Lower leg skin (tissue), 4 donors: Measurements from ENCODE around the gene E2F3. TPM values are rescaled to one million over a fixed set of nuclear protein-coding genes. Genes with fewer than 3 reads are reported as not detected.

ENCODE experiments used
- DNase-seq, 2 donors: peaks; one replicate each; pipeline ENCODE4 v3.0.0-alpha.2; 2019; ENCODE audit warnings: low spot score in 2 of 2
- H3K4me3 ChIP-seq: fragments of 200-600 bp; sonication (generic); 2 replicates; pipeline ENCODE4 v1.5.1; 2017; ENCODE audit warnings: mild to moderate bottlenecking, low read depth; ENCODE audit not compliant: poor library complexity, severe bottlenecking
- POLR2A ChIP-seq, 2 donors: fragments of 450-650 bp; IDR thresholded peaks; one replicate each; pipeline ENCODE4 v1.6.1; 2016 to 2017; ENCODE audit warnings: antibody characterized with exemption in 2 of 2, mild to moderate bottlenecking in 1 of 2, moderate library complexity in 1 of 2
- WGBS, 2 donors: methylation state at CpG; one replicate each; pipeline ENCODE4 v1.1.5; 2018; 5-methylcytosine and 5-hydroxymethylcytosine counted together
- intact Hi-C: fragments of 100-400 bp; cut with DNase I; formaldehyde crosslinking; loops from one replicate; pipeline ENCODE4 v1.15.0; 2023; ENCODE audit warnings: low total_unique reads
- total RNA-seq, 4 donors: library from RNA; depleted of rRNA; stranded (reverse); fragments of >200 nt; gene quantifications; one replicate each; pipeline ENCODE4 v1.1.0, GENCODE V29; 2016
- TF ChIP-seq, protein P1 (sequence below), 3 donors: fragments of 450-650 bp; IDR thresholded peaks; one replicate each; pipeline ENCODE4 v1.5.1; 2016; ENCODE audit warnings: antibody characterized with exemption in 3 of 3, mild to moderate bottlenecking in 3 of 3, moderate library complexity in 2 of 3

Gene E2F3
- total RNA-seq, 4 donors from 2014 or later = 1.4 to 3.5 (median 2.0) TPM

DNA sequence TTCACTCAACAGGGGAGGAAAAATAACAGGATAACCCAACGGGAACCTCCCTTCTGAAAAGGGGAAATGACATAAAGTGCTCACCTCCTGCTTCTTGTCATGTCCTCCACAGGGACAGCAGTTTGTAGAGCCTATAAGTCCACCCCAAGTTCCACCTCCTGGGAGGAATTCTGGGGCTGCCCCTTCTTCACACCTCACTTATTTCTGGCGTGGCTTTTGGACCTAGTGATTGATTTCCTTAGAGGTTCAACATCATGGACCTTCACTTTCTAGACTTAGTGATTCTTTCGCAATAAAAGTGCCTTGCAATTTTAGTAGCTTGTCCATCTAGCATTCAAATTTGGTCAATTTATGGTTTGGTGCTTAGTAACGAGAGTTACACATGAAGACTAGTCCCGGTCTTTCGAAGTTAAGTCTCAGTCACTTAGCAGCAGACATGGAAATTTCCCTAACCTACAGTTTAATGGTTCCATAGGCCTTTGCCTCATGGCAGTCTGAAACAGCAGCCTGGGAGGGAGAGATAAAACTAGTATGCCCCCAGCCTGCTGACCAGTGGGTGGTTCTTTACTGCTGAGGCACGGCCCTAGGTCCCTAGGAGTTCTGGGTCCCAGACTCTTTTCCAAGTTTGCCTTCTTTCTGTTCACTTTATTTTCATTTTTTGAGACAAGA, 73.3 kb downstream of the E2F3 start:
- intact Hi-C loops = no loop called here
- TF ChIP-seq, protein P1, sequence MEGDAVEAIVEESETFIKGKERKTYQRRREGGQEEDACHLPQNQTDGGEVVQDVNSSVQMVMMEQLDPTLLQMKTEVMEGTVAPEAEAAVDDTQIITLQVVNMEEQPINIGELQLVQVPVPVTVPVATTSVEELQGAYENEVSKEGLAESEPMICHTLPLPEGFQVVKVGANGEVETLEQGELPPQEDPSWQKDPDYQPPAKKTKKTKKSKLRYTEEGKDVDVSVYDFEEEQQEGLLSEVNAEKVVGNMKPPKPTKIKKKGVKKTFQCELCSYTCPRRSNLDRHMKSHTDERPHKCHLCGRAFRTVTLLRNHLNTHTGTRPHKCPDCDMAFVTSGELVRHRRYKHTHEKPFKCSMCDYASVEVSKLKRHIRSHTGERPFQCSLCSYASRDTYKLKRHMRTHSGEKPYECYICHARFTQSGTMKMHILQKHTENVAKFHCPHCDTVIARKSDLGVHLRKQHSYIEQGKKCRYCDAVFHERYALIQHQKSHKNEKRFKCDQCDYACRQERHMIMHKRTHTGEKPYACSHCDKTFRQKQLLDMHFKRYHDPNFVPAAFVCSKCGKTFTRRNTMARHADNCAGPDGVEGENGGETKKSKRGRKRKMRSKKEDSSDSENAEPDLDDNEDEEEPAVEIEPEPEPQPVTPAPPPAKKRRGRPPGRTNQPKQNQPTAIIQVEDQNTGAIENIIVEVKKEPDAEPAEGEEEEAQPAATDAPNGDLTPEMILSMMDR (IDR thresholded peaks at IDR 0.05) = no peak
- no peak for TF ChIP-seq POLR2A (IDR thresholded peaks at IDR 0.05)
- DNase-seq = no peak
- H3K4me3 ChIP-seq = no peak overlapping the region
- WGBS, 2 donors = 91 to 92% methylated on average over 7 of the region's 7 CpGs

DNA sequence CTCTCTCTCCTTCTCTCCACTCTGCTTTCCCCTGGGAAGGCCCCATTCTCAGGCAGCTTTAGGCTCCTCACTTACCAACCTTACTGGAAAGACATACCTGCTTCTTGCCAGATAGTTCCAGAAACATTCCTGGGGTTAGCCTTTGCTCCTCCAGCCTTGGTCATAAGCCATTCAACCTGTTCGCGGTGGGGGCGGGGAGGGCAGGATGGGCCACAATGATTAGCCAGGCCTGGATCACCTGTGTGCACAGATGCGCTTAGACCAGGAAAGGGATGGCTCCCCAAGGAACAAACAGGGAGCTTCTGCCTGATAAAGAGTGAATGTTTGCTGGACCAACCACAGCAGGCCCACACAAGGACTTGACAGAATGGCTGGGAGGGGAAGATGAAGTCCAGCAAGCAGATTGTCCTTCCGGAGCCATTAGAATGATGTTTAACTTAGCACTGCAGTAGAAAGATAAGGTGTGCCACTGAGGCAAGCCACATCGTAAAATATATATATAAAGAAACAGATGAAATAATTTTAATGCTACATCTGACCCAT, 74.9 kb downstream of the E2F3 start:
- no peak for DNase-seq
- TF ChIP-seq, protein P1 (IDR thresholded peaks at IDR 0.05) = no peak
- TF ChIP-seq POLR2A (IDR thresholded peaks at IDR 0.05) = no peak
- 96 to 98% methylated on average over 6 of the region's 6 CpGs for WGBS, 2 donors
- intact Hi-C loops = no loop called here
- no peak overlapping the region for H3K4me3 ChIP-seq

DNA sequence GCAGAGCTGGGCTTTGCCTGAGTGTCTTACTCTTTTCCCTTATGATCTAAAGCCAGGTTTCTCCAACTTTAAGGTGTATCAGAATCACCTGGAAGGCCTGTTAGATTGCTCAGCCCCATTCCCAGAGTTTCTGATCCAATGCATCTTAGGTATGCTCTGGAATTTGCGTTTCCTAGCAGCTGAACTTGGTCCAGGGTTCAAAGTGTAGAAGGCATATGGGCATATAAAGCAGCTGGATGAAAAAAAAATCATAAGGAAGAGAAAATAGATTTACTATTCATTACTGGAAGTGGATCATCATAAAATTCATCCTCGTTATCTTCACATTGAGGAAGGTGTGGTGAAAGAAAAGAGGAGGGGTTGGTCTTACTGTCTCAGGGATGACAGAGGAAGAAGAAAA, 75.8 kb downstream of the E2F3 start:
- no peak for DNase-seq
- no peak for TF ChIP-seq POLR2A (IDR thresholded peaks at IDR 0.05)
- TF ChIP-seq, protein P1 (IDR thresholded peaks at IDR 0.05) = no peak
- intact Hi-C loops = no loop called here
- no peak overlapping the region for H3K4me3 ChIP-seq
- WGBS, 2 donors = 91 to 100% methylated on average over 2 of the region's 2 CpGs

DNA sequence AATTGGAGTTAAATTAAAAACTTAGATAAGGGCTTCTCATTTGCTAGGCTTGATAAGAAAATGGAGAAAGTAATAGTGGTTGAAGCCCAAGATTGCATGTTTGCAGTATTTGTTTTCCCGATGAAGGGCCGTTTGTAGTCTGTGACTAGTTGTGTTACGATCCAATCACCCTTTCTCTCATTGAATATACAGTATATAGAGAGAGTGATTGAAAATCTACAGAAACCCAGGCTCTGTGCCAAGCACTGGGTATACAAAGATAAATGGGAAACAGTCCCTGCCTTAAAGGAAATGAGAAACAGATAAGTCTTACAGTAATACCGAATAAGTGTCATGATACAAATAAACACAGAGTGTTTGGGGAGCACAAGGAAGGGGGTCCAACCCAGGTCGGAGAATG, 77.4 kb downstream of the E2F3 start:
- TF ChIP-seq, protein P1 (IDR thresholded peaks at IDR 0.05) = no peak
- no peak for TF ChIP-seq POLR2A (IDR thresholded peaks at IDR 0.05)
- WGBS, 2 donors = 55 to 63% methylated on average over 5 of the region's 5 CpGs
- H3K4me3 ChIP-seq = no peak overlapping the region
- intact Hi-C loops = no loop called here
- no peak for DNase-seq

DNA sequence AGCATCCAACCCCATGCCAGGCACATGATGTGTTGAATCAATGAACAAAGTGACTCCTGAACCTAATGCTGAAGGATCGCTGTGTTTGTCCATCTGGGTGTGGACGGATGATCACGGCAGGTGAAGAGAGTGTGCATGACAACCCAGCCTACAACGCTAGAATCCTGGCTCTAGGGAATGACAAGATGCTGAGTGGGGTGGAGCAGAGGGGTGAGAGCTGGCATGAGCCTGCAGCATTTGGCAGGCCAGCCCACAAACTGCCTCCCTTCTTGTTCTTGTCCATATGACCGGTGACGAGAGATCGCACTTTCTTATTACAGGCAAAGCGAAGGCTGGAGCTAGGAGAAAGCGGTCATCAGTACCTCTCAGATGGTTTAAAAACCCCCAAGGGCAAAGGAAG, 77.8 kb downstream of the E2F3 start:
- TF ChIP-seq, protein P1 (IDR thresholded peaks at IDR 0.05) = no peak
- TF ChIP-seq POLR2A (IDR thresholded peaks at IDR 0.05) = no peak
- intact Hi-C loops = no loop called here
- H3K4me3 ChIP-seq = no peak overlapping the region
- WGBS, 2 donors = 89 to 90% methylated on average over 9 of the region's 9 CpGs
- no peak for DNase-seq

DNA sequence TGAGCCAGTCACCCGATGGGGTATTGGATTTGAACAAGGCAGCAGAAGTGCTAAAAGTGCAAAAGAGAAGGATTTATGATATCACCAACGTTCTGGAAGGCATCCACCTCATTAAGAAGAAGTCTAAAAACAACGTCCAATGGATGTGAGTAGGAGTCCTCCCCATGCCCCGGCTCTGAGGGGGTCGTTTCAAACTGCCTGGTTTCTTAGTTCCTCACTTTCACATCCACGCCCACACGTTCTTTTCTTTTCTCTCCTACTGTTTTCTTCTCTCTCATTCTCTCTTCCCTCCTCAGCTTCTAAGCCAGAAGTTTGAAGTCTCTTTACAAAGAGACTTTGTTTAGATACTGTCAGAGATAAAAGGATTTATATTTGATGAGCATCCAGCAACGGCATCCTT, 79.6 kb downstream of the E2F3 start:
- no peak for TF ChIP-seq POLR2A (IDR thresholded peaks at IDR 0.05)
- TF ChIP-seq, protein P1 (IDR thresholded peaks at IDR 0.05) = no peak
- no peak for DNase-seq
- intact Hi-C loops = no loop called here
- WGBS, 2 donors = 67 to 73% methylated on average over 8 of the region's 8 CpGs
- H3K4me3 ChIP-seq = no peak overlapping the region
